DMS153 (cell line): ENCODE measurements around the gene CEL.

Experiments used
- DNase-seq: peaks from one replicate; lab custom pipeline; 2025; lab: John Stamatoyannopoulos, UW

Gene CEL

GRCh38 chr9:133117271-133118178, 55.7 kb downstream of the CEL start:
- DNase-seq = no peak

- no peak for DNase-seq
Observed at GRCh38 chr9:133118179-133118520, 56.4 kb downstream of the CEL start.

- no peak for DNase-seq
Observed at GRCh38 chr9:133118568-133118967, 56.8 kb downstream of the CEL start.

GRCh38 chr9:133119103-133119845, 57.5 kb downstream of the CEL start:
- no peak for DNase-seq

- DNase-seq = no peak
Observed at GRCh38 chr9:133119846-133120500, 58.2 kb downstream of the CEL start.

GRCh38 chr9:133120501-133121197, 58.9 kb downstream of the CEL start:
- no peak for DNase-seq
